GM12878 (cell line): ENCODE measurements around the gene BAIAP2L1. TPM values are rescaled to one million over a fixed set of nuclear protein-coding genes. Genes with fewer than 3 reads are reported as not detected.
"Not testable (repeated sequence)": the region's sequence is repeated elsewhere in the genome, so short reads cannot be mapped to it uniquely, and the experiment has no call there.

ENCODE experiments used
- ATAC-seq: fragments of 200-7000 bp; cut with Tn5 transposase; 3 replicates; pipeline ENCODE4 v1.9.1; 2020; ENCODE audit warnings: mild to moderate bottlenecking, moderate library complexity
- BruUV-seq: library from RNA; stranded (reverse); fragments of 400-500 nt; replicated peaks from 2 replicates; lab custom pipeline; 2021; lab: Mats Ljungman, UMichigan
- CTCF ChIA-PET: fragments of 300-600 bp; sonication (Branson Sonifier 250); formaldehyde crosslinking; extraction: SDS; loops from one replicate; lab custom pipeline; 2021; ENCODE audit warnings: inconsistent platforms; lab: Yijun Ruan, JAX
- POLR2A ChIA-PET: fragments of 350-600 bp; formaldehyde crosslinking; extraction: SDS; loops from one replicate; lab custom pipeline; 2021; ENCODE audit warnings: inconsistent platforms; lab: Charles Lee
- RAD21 ChIA-PET: fragments of 300-600 bp; sonication (Branson Sonifier 250); formaldehyde crosslinking; loops from one replicate; lab custom pipeline; 2023; ENCODE audit warnings: antibody characterized with exemption; ENCODE audit not compliant: unreplicated experiment; lab: Charles Lee
- SMC1A ChIA-PET: fragments of 300-600 bp; sonication (Branson Sonifier 250); formaldehyde crosslinking; loops from one replicate; lab custom pipeline; 2023; ENCODE audit not compliant: unreplicated experiment, uncharacterized antibody; lab: Charles Lee
- DNase-seq: peaks from one replicate; pipeline ENCODE4 v3.0.0-alpha.2; 2011; ENCODE audit warnings: low read depth, low spot score
- FAIRE-seq: peaks from 3 replicates; lab custom pipeline; 2011; peaks lifted over from hg19 to GRCh38; lab: Jason Lieb, UNC
- H2AFZ ChIP-seq: 2 replicates; pipeline ENCODE4 v1.6.0; 2011; ENCODE audit warnings: low read depth, low read length, control low read depth; ENCODE audit not compliant: control insufficient read depth
- H3K27ac ChIP-seq: 2 replicates; pipeline ENCODE4 v1.5.1; 2011; ENCODE audit warnings: control low read depth; ENCODE audit not compliant: control insufficient read depth, insufficient read depth
- H3K27me3 ChIP-seq, 2 experiments: replicated peaks in 1 of 2; 2 replicates each; pipeline versions ENCODE4 v1.6.0 to v1.6.1; 2011; ENCODE audit warnings: low read length in 1 of 2; ENCODE audit not compliant: control insufficient read depth in 2 of 2, insufficient read depth in 2 of 2
- H3K36me3 ChIP-seq, 2 experiments: 2 replicates each; pipeline ENCODE4 v1.5.1; 2011; ENCODE audit warnings: low read length in 1 of 2; ENCODE audit not compliant: control insufficient read depth in 2 of 2, insufficient read depth in 2 of 2
- H3K4me1 ChIP-seq: 2 replicates; pipeline ENCODE4 v1.6.1; 2011; ENCODE audit warnings: mild to moderate bottlenecking, low read length, moderate library complexity, mixed read lengths; ENCODE audit not compliant: control insufficient read depth, insufficient read depth
- H3K4me2 ChIP-seq: 2 replicates; pipeline ENCODE4 v1.6.0; 2011; ENCODE audit warnings: control low read depth; ENCODE audit not compliant: control insufficient read depth, insufficient read depth
- H3K4me3 ChIP-seq: fragments of 200-600 bp; sonication (generic); 2 replicates; pipeline ENCODE4 v1.5.1; 2016
- H3K79me2 ChIP-seq: 2 replicates; pipeline ENCODE4 v1.6.0; 2011; ENCODE audit warnings: low read length; ENCODE audit not compliant: control insufficient read depth, insufficient read depth
- H3K9ac ChIP-seq: 2 replicates; pipeline ENCODE4 v1.8.0; 2011; ENCODE audit warnings: low read length, control low read depth, mixed read lengths; ENCODE audit not compliant: control insufficient read depth, insufficient read depth
- H3K9me3 ChIP-seq: replicated peaks from 3 replicates; pipeline ENCODE4 v1.5.1; 2011; ENCODE audit warnings: mild to moderate bottlenecking, low read length; ENCODE audit not compliant: control insufficient read depth, insufficient read depth
- H4K20me1 ChIP-seq: 2 replicates; pipeline ENCODE4 v1.6.0; 2011; ENCODE audit not compliant: control insufficient read depth, insufficient read depth
- CREM ChIP-seq: IDR thresholded peaks from 2 replicates; pipeline ENCODE4 v1.6.1; 2014; ENCODE audit warnings: antibody characterized with exemption, low read depth
- JUNB ChIP-seq: IDR thresholded peaks from 2 replicates; pipeline ENCODE4 v1.6.1; 2016; ENCODE audit warnings: antibody characterized with exemption, mild to moderate bottlenecking
- RUNX3 ChIP-seq: IDR thresholded peaks from 2 replicates; pipeline ENCODE4 v1.6.1; 2012; ENCODE audit warnings: low read length, inconsistent platforms
- SUZ12 ChIP-seq: fragments of 200-600 bp; sonication (generic); IDR thresholded peaks from one replicate; pipeline ENCODE4 v1.6.1; 2018; ENCODE audit warnings: antibody characterized with exemption, mild to moderate bottlenecking; ENCODE audit not compliant: unreplicated experiment
- ZNF384 ChIP-seq: IDR thresholded peaks from 2 replicates; pipeline ENCODE4 v1.6.1; 2012; ENCODE audit warnings: low read depth, mild to moderate bottlenecking, low read length, improper control_type of control experiment, borderline replicate concordance
- WGBS: methylation state at CpG from one replicate; pipeline ENCODE4 v1.1.6; 2016; ENCODE audit warnings: low lambda C conversion rate; ENCODE audit not compliant: insufficient replicate concordance, insufficient coverage; ENCODE audit errors: missing lambda C conversion rate; 5-methylcytosine and 5-hydroxymethylcytosine counted together
- in situ Hi-C: fragments of 300-500 bp; cut with MboI; formaldehyde crosslinking; loops from 9 replicates; pipeline ENCODE4 v1.14.3; 2018; ENCODE audit warnings: mixed read lengths
- intact Hi-C: fragments of 100-400 bp; cut with micrococcal nuclease; formaldehyde crosslinking; loops from one replicate; pipeline ENCODE4 v1.14.2; 2022; ENCODE audit not compliant: unreplicated experiment
- polyA plus RNA-seq, 11 experiments: library from polyadenylated mRNA; depleted of rRNA in 4 of 11; unstranded in 6 of 11; stranded (reverse) in 5 of 11; fragments of >200 nt; fragmentation: Nextera tagmentation in 4 of 11; fragmentation: Illumina TruSeq in 1 of 11; extraction: Ambion mirVana in 4 of 11; extraction: Trizol in 1 of 11; gene quantifications; 1 replicate in 1 of 11; 2 replicates in 10 of 11; pipeline versions ENCODE4 v1.2.1 to v1.2.3, GENCODE V29; 2011 to 2016; ENCODE audit warnings: inconsistent platforms in 2 of 11, missing spikeins in 2 of 11, low read depth in 1 of 11
- total RNA-seq, 4 experiments: library from RNA; depleted of rRNA in 3 of 4; stranded (reverse); fragments of >200 nt in 3 of 4; fragmentation: Illumina TruSeq in 1 of 4; extraction: Trizol in 1 of 4; gene quantifications; 2 replicates each; pipeline versions ENCODE4 v1.2.1 to v1.2.3, GENCODE V29; 2013 to 2021
- TF ChIP-seq, protein P1 (sequence below): IDR thresholded peaks from 2 replicates; pipeline ENCODE4 v1.6.1; 2012; ENCODE audit warnings: mild to moderate bottlenecking, low read depth, low read length
- TF ChIP-seq, protein P2 (sequence below): fragments of 450-650 bp; formaldehyde crosslinking; IDR thresholded peaks from 2 replicates; pipeline ENCODE4 v1.4.0; 2022; ENCODE audit warnings: mild to moderate bottlenecking, moderate library complexity
- TF ChIP-seq, protein P3 (sequence below): IDR thresholded peaks from 2 replicates; pipeline ENCODE4 v1.6.1; 2012; ENCODE audit warnings: low read depth, low read length, improper control_type of control experiment

Gene BAIAP2L1
- total and polyA plus RNA-seq, 10 of the 15 experiments (the other 5 are each of a cell fraction or from before 2014, with no cell fraction given): 8.9 to 60.2 (median 35.7) TPM

DNA sequence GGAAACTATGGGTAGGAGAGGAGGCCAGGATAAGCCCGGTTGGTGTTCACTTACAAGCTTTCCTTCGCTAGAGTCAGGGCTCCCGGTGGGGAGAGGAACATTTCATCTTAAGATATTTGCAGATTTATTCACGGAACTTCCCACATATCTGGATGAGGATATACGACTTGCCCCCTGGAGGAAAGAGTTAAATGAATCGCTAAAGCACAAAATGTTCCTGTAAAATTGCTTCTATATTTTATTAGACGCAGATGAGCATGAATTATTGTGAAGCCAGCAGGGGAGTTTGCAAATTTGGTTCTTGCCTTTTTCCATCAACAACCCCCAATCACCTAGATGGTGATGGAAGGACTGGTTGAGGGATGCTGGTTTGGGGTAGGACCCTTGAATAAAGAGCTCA lies 47.9 kb upstream of the BAIAP2L1 start (continued):
- TF ChIP-seq SUZ12 (no peak), ZNF384 (no peak)

DNA sequence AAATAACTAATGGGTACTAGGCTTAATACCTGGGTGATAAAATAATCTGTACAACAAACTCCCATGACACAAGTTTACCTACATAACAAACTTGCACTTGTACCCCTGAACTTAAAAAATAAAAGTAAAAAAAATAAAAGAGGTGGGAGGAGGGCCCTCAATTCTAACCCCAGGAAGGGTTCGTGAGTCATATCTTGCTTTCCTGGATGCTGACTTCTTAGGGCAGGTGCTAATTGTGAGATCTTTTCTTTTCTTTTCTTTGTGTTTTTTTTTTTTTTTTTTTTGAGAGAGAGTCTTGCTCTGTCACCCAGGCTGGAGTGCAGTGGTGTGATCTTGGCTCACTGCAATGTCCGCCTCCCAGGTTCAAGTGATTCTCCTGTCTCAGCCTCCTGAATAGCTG lies 40.1 kb upstream of the BAIAP2L1 start:
- not testable (repeated sequence) for H3K27ac ChIP-seq, BruUV-seq
- CTCF ChIA-PET: interaction anchor here (1.0 kb wide), 1 partner anchor 400 kb away, joined by 3 read pairs; no protein-coding TSS in a partner anchor

DNA sequence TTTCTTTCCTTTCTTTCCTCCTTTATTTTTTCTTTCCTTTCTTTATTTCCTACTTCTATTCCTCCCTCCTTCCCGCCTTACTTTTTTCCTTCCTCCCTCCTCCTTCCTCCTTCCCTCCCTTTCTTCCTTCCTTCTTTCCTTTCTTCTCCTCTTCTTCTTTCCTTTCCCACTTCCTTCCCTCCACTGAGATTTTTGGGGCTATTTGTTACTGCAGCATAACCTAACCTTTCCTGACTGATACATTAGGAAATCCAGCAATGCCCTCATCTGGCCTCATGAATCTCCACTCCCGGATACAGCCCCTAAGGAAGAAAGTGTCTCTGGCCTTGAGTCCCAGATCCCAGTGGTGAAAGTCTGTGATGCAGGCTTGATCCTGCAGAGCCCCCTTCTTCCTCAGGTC lies 38.6 kb upstream of the BAIAP2L1 start:
- no peak overlapping the region for H3K4me3 ChIP-seq
- ChIA-PET SMC1A (no interaction called here), CTCF (no interaction called here), RAD21 (no interaction called here), POLR2A (no interaction called here)
- DNase-seq (no peak), ATAC-seq (no peak), FAIRE-seq (no peak)
- no TSS peak for BruUV-seq
- no peak overlapping the region for H3K27ac ChIP-seq
- H3K27me3 ChIP-seq: no peaks in the 10 kb centered on the region
- no peaks in the 10 kb centered on the region for H3K79me2 ChIP-seq
- no peaks in the 10 kb centered on the region for H3K36me3 ChIP-seq
- 8% methylated on average over 2 of the region's 2 CpGs for WGBS
- intact Hi-C loops (no loop called here), in situ Hi-C loops (no loop called here)
- no peaks in the 10 kb centered on the region for H3K4me1 ChIP-seq
- H2AFZ ChIP-seq: no peak overlapping the region
- no peak overlapping the region for H3K4me2 ChIP-seq
- no peak overlapping the region for H3K9ac ChIP-seq
- H3K9me3 ChIP-seq: no peaks in the 10 kb centered on the region; the same call in 2 of the 3 replicates
- no peaks in the 10 kb centered on the region for H4K20me1 ChIP-seq
- TF ChIP-seq, protein P1, sequence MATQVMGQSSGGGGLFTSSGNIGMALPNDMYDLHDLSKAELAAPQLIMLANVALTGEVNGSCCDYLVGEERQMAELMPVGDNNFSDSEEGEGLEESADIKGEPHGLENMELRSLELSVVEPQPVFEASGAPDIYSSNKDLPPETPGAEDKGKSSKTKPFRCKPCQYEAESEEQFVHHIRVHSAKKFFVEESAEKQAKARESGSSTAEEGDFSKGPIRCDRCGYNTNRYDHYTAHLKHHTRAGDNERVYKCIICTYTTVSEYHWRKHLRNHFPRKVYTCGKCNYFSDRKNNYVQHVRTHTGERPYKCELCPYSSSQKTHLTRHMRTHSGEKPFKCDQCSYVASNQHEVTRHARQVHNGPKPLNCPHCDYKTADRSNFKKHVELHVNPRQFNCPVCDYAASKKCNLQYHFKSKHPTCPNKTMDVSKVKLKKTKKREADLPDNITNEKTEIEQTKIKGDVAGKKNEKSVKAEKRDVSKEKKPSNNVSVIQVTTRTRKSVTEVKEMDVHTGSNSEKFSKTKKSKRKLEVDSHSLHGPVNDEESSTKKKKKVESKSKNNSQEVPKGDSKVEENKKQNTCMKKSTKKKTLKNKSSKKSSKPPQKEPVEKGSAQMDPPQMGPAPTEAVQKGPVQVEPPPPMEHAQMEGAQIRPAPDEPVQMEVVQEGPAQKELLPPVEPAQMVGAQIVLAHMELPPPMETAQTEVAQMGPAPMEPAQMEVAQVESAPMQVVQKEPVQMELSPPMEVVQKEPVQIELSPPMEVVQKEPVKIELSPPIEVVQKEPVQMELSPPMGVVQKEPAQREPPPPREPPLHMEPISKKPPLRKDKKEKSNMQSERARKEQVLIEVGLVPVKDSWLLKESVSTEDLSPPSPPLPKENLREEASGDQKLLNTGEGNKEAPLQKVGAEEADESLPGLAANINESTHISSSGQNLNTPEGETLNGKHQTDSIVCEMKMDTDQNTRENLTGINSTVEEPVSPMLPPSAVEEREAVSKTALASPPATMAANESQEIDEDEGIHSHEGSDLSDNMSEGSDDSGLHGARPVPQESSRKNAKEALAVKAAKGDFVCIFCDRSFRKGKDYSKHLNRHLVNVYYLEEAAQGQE: no peak
- no peak for TF ChIP-seq CREM
- TF ChIP-seq, protein P2, sequence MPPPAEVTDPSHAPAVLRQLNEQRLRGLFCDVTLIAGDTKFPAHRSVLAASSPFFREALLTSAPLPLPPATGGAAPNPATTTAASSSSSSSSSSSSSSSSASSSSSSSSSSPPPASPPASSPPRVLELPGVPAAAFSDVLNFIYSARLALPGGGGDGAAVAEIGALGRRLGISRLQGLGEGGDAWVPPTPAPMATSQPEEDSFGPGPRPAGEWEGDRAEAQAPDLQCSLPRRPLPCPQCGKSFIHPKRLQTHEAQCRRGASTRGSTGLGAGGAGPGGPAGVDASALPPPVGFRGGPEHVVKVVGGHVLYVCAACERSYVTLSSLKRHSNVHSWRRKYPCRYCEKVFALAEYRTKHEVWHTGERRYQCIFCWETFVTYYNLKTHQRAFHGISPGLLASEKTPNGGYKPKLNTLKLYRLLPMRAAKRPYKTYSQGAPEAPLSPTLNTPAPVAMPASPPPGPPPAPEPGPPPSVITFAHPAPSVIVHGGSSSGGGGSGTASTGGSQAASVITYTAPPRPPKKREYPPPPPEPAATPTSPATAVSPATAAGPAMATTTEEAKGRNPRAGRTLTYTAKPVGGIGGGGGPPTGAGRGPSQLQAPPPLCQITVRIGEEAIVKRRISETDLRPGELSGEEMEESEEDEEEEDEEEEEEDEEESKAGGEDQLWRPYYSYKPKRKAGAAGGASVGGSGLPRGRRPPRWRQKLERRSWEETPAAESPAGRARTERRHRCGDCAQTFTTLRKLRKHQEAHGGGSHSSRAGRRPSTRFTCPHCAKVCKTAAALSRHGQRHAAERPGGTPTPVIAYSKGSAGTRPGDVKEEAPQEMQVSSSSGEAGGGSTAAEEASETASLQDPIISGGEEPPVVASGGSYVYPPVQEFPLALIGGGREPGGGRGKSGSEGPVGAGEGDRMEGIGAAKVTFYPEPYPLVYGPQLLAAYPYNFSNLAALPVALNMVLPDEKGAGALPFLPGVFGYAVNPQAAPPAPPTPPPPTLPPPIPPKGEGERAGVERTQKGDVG (CRISPR knock-in tag): no peak
- TF ChIP-seq, protein P3, sequence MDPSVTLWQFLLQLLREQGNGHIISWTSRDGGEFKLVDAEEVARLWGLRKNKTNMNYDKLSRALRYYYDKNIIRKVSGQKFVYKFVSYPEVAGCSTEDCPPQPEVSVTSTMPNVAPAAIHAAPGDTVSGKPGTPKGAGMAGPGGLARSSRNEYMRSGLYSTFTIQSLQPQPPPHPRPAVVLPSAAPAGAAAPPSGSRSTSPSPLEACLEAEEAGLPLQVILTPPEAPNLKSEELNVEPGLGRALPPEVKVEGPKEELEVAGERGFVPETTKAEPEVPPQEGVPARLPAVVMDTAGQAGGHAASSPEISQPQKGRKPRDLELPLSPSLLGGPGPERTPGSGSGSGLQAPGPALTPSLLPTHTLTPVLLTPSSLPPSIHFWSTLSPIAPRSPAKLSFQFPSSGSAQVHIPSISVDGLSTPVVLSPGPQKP: no peak

More for the DNA sequence above, 40.1 kb upstream of the BAIAP2L1 start:
- intact Hi-C loops, in situ Hi-C loops, ATAC-seq, H3K4me1 ChIP-seq, RAD21 ChIA-PET, DNase-seq, H3K4me3 ChIP-seq, H3K9me3 ChIP-seq, H3K4me2 ChIP-seq, H3K9ac ChIP-seq, POLR2A ChIA-PET, H2AFZ ChIP-seq, SMC1A ChIA-PET, H3K27me3 ChIP-seq, H4K20me1 ChIP-seq, H3K36me3 ChIP-seq, FAIRE-seq, H3K79me2 ChIP-seq: not testable (repeated sequence)
- 53% methylated on average over 2 of the region's 2 CpGs for WGBS
- TF ChIP-seq RUNX3 (peak; percentile 41; the same call in 1 of the 2 replicates), JUNB (peak; percentile 24; the same call in 1 of the 2 replicates)
